ENCODE measurements around the gene SYTL4.

The SYTL4 gene

DNA sequence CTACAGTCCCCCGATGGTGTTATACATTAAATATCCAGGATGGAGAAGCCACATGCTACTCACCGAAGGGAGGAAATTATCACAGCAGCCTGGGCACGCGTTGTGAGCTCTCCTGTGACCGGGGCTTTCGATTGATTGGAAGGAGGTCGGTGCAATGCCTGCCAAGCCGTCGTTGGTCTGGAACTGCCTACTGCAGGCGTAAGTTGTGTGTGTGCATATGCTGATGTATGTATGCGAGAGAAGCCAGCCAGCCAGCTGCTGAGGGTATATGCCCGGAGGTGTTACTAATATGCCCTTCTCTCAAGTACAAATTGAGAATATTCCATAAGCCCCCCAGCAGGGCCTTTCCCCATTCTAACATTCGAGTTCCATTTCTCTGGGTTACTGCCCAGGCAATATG is 69.8 kb downstream of the SYTL4 start:
- CTCF ChIA-PET, result interaction anchor here (0.6 to 2.1 kb wide), 5 partner anchors 9 to 108 kb away, joined by 3 to 16 read pairs (median 4); no protein-coding TSS in a partner anchor
- H3K9me3 ChIP-seq (ENCODE audit: control insufficient read depth, insufficient read depth, low read depth, low read length), result no peaks in the 10 kb centered on the region
- no peaks in the 10 kb centered on the region for H3K4me1 ChIP-seq (ENCODE audit: control insufficient read depth, insufficient read depth, low read length)
- H3K27ac ChIP-seq (ENCODE audit: extremely low read depth, low read depth, low read length), result no peak overlapping the region
- H3K36me3 ChIP-seq (ENCODE audit: control insufficient read depth in 2 of 2, insufficient read depth in 1 of 2, low read length in 2 of 2), result peaks cover 0 to 23% of the 10 kb centered on the region in 2 experiments; a peak in 1 of 3 replicates
- TF ChIP-seq ZNF426 (tag by site-specific recombination; IDR thresholded peaks at IDR 0.05) (no peak), ZNF549 (tag by site-specific recombination; IDR thresholded peaks at IDR 0.05) (no peak), ZNF561 (tag by site-specific recombination; IDR thresholded peaks at IDR 0.05; ENCODE audit: borderline replicate concordance) (no peak), ZNF121 (tag by site-specific recombination; IDR thresholded peaks at IDR 0.05) (no peak)
- POLR2A ChIA-PET, result no interaction called here
- H3K4me3 ChIP-seq (ENCODE audit: low read depth, low read length), result no peak overlapping the region

DNA sequence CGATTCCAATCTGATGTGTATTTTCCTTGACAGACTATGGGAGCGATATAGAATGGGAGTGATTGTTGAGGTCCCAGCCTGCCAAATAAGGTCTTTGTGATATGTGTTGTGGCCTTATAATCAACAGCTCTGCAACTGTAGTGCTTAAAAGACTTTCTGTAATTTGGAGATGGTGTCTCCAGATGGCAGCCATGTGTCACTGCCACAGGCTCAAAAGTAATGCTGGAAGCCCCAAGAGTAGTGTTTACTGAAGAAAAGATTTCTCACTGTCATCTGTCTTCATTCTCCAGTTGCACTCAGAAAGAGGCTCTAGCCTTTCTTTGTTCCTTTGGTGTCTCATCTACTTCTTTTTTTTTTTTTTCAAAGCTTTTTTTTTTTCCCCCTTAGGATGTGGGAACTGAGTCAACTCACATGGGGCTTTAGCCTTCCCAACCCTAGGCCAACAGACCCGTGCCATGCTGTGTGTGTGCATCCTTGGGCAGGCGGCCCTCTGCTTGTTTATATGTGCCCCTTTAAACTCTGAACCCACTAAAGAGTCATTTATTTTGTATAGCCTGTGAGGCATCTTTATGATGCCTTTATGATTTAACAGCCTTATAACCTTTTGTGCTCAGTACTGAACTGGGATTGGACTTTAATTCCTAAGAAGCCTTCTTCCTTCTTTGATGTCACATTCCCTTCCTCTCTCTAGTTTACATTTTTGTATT is 72.3 kb downstream of the SYTL4 start:
- TF ChIP-seq RBAK (tag by site-specific recombination; IDR thresholded peaks at IDR 0.05), result no peak
- no peak for TF ChIP-seq ZNF624 (tag by site-specific recombination; IDR thresholded peaks at IDR 0.05)
- TF ChIP-seq KLF9 (tag by site-specific recombination; IDR thresholded peaks at IDR 0.05; ENCODE audit: low read depth), result no peak
- TF ChIP-seq, protein P1, sequence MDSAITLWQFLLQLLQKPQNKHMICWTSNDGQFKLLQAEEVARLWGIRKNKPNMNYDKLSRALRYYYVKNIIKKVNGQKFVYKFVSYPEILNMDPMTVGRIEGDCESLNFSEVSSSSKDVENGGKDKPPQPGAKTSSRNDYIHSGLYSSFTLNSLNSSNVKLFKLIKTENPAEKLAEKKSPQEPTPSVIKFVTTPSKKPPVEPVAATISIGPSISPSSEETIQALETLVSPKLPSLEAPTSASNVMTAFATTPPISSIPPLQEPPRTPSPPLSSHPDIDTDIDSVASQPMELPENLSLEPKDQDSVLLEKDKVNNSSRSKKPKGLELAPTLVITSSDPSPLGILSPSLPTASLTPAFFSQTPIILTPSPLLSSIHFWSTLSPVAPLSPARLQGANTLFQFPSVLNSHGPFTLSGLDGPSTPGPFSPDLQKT (IDR thresholded peaks at IDR 0.05; ENCODE audit: borderline replicate concordance, low read depth, low read length), result no peak
- no peak for TF ChIP-seq ZFP41 (tag by site-specific recombination; IDR thresholded peaks at IDR 0.05; ENCODE audit: borderline replicate concordance)
- no peak for TF ChIP-seq TCF7L2 (IDR thresholded peaks at IDR 0.05; ENCODE audit: borderline replicate concordance, low read depth, low read length)
- TF ChIP-seq ZNF140 (tag by site-specific recombination; IDR thresholded peaks at IDR 0.05), result no peak
- TF ChIP-seq ZNF2 (tag by site-specific recombination; IDR thresholded peaks at IDR 0.05), result no peak
- no peak for TF ChIP-seq KLF8 (tag by site-specific recombination; IDR thresholded peaks at IDR 0.05)
- TF ChIP-seq ZFHX2 (tag by site-specific recombination; conservative IDR thresholded peaks at IDR 0.05), result no peak
- no peak for TF ChIP-seq SP7 (tag by site-specific recombination; IDR thresholded peaks at IDR 0.05)
- no peak for TF ChIP-seq SP3 (tag by site-specific recombination; IDR thresholded peaks at IDR 0.05)
- TF ChIP-seq, protein P2, sequence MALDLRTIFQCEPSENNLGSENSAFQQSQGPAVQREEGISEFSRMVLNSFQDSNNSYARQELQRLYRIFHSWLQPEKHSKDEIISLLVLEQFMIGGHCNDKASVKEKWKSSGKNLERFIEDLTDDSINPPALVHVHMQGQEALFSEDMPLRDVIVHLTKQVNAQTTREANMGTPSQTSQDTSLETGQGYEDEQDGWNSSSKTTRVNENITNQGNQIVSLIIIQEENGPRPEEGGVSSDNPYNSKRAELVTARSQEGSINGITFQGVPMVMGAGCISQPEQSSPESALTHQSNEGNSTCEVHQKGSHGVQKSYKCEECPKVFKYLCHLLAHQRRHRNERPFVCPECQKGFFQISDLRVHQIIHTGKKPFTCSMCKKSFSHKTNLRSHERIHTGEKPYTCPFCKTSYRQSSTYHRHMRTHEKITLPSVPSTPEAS (tag by site-specific recombination; IDR thresholded peaks at IDR 0.05), result no peak
- TF ChIP-seq ZNF701 (tag by site-specific recombination; IDR thresholded peaks at IDR 0.05), result no peak
- Histone ChIP-seq H3K4me3 (ENCODE audit: low read depth, low read length) (no peak overlapping the region), H3K27ac (ENCODE audit: extremely low read depth, low read depth, low read length) (no peak overlapping the region), H3K36me3 (ENCODE audit: control insufficient read depth in 2 of 2, insufficient read depth in 1 of 2, low read length in 2 of 2) (peaks cover 0 to 7% of the 10 kb centered on the region in 2 experiments; a peak in 1 of 3 replicates), H3K9me3 (ENCODE audit: control insufficient read depth, insufficient read depth, low read depth, low read length) (no peaks in the 10 kb centered on the region), H3K4me1 (ENCODE audit: control insufficient read depth, insufficient read depth, low read length) (no peaks in the 10 kb centered on the region)
- CTCF ChIA-PET, result interaction anchor here (0.6 to 2.1 kb wide), 2 partner anchors 11 to 109 kb away, joined by 4 to 10 read pairs; no protein-coding TSS in a partner anchor
- POLR2A ChIA-PET, result no interaction called here

DNA sequence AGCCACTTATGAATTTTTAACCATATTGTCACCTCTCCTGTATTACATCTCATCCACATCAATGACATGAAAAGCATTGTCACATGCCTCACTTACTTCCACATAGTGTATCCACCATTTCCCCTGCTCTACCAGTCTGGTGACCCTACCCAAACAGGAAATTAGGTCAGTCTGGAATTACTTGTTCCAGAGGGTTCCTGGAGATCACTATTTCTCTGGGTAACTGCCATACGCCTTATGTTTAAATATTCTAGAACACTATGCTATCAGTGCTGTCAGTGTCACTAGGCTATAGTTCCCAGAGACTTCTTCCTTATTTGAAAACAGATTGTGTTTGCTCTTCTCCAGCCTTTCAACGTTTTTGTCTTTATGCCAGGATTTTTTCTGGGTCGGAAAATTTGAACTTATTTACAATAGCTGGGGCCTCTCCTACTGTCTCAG is 73.0 kb downstream of the SYTL4 start:
- Histone ChIP-seq H3K36me3 (ENCODE audit: control insufficient read depth in 2 of 2, insufficient read depth in 1 of 2, low read length in 2 of 2) (peaks cover 0 to 6% of the 10 kb centered on the region in 2 experiments; a peak in 1 of 3 replicates), H3K27ac (ENCODE audit: extremely low read depth, low read depth, low read length) (no peak overlapping the region), H3K4me1 (ENCODE audit: control insufficient read depth, insufficient read depth, low read length) (no peaks in the 10 kb centered on the region), H3K9me3 (ENCODE audit: control insufficient read depth, insufficient read depth, low read depth, low read length) (no peaks in the 10 kb centered on the region), H3K4me3 (ENCODE audit: low read depth, low read length) (no peak overlapping the region)
- no peak for TF ChIP-seq ZNF335 (tag by site-specific recombination; conservative IDR thresholded peaks at IDR 0.05)
- ChIA-PET POLR2A (no interaction called here), CTCF (interaction anchor here (0.6 to 2.1 kb wide), 2 partner anchors 12 to 109 kb away, joined by 4 to 10 read pairs; no protein-coding TSS in a partner anchor)

Data from HEK293 (cell line).